22Rv1 (cell line): Measurements from ENCODE around the gene C16orf54.
A peak's percentile ranks its signal among the peaks of the same experiment; 100 is the strongest.

Source experiments
- CTCF ChIP-seq: fragments of 450-650 bp; IDR thresholded peaks from 2 replicates; pipeline ENCODE4 v1.5.1; 2017; ENCODE audit warnings: mild to moderate bottlenecking
- ZFX ChIP-seq: fragments of 450-650 bp; IDR thresholded peaks from 2 replicates; pipeline ENCODE4 v1.6.1; 2017; ENCODE audit warnings: antibody characterized with exemption, borderline replicate concordance

GRCh38 chr16:29710227-29711219 is 35.3 kb downstream of the C16orf54 start:
- peak; percentile 69 for TF ChIP-seq CTCF
- no peak for TF ChIP-seq ZFX
